HepG2 (cell line): ENCODE data around the gene OSER1. TPM values are rescaled to one million over a fixed set of nuclear protein-coding genes. Genes with fewer than 3 reads are reported as not detected.

Source experiments
- ATF1 ChIP-seq: IDR thresholded peaks from 2 replicates; pipeline ENCODE4 v1.6.1; 2016; ENCODE audit warnings: mild to moderate bottlenecking, control low read depth
- CEBPB ChIP-seq: IDR thresholded peaks from 2 replicates; pipeline ENCODE4 v1.6.1; 2011; ENCODE audit warnings: low read depth, low read length, improper control_type of control experiment, borderline replicate concordance
- CHCHD3 ChIP-seq: sonication (generic); formaldehyde crosslinking; IDR thresholded peaks from 2 replicates; pipeline ENCODE4 v1.8.0; 2022; ENCODE audit warnings: mild to moderate bottlenecking, missing genetic modification reagents, moderate library complexity
- EED ChIP-seq: sonication (generic); formaldehyde crosslinking; IDR thresholded peaks from 2 replicates; pipeline ENCODE4 v1.5.0; 2020; ENCODE audit warnings: mild to moderate bottlenecking, missing genetic modification reagents
- HCFC1 ChIP-seq: fragments of 150-350 bp; IDR thresholded peaks from 2 replicates; pipeline ENCODE4 v1.6.1; 2014; ENCODE audit warnings: low read depth, low read length
- HDAC1 ChIP-seq: sonication (generic); formaldehyde crosslinking; IDR thresholded peaks from 2 replicates; pipeline ENCODE4 v1.5.1; 2020; ENCODE audit warnings: mild to moderate bottlenecking, missing genetic modification reagents
- MAF1 ChIP-seq: sonication (generic); formaldehyde crosslinking; IDR thresholded peaks from 2 replicates; pipeline ENCODE4 v1.5.0; 2020; ENCODE audit warnings: missing genetic modification reagents, borderline replicate concordance
- MYNN ChIP-seq: sonication (generic); formaldehyde crosslinking; IDR thresholded peaks from 2 replicates; pipeline ENCODE4 v1.4.0; 2020; ENCODE audit warnings: mild to moderate bottlenecking, low read depth, missing genetic modification reagents
- NFYC ChIP-seq: IDR thresholded peaks from 2 replicates; pipeline ENCODE4 v1.6.1; 2016; ENCODE audit warnings: missing genetic modification reagents, missing compliant biosample characterization
- NKX3-1 ChIP-seq: sonication (generic); formaldehyde crosslinking; IDR thresholded peaks from 2 replicates; pipeline ENCODE4 v1.5.0; 2020; ENCODE audit warnings: missing genetic modification reagents
- POLR2AphosphoS5 ChIP-seq: IDR thresholded peaks from 2 replicates; pipeline ENCODE4 v1.6.1; 2012; ENCODE audit warnings: low read depth, low read length
- SATB2 ChIP-seq: sonication (generic); formaldehyde crosslinking; IDR thresholded peaks from 2 replicates; pipeline ENCODE4 v1.5.0; 2020; ENCODE audit warnings: missing genetic modification reagents
- SCMH1 ChIP-seq: sonication (generic); formaldehyde crosslinking; IDR thresholded peaks from 2 replicates; pipeline ENCODE4 v1.9.0; 2021; ENCODE audit warnings: missing genetic modification reagents, mild to moderate bottlenecking, borderline replicate concordance
- SRSF1 ChIP-seq: fragments of 200-400 bp; formaldehyde crosslinking; optimal IDR thresholded peaks from 2 replicates; pipeline ENCODE3; 2017; ENCODE audit warnings: mild to moderate bottlenecking, low read depth, low read length, moderate library complexity
- TBX3 ChIP-seq: fragments of 450-650 bp; IDR thresholded peaks from 2 replicates; pipeline ENCODE4 v1.6.1; 2017; ENCODE audit warnings: antibody characterized with exemption, mild to moderate bottlenecking, inconsistent platforms, borderline replicate concordance
- TEAD2 ChIP-seq: sonication (generic); formaldehyde crosslinking; IDR thresholded peaks from 2 replicates; pipeline ENCODE4 v1.9.0; 2021; ENCODE audit warnings: missing genetic modification reagents
- TEAD3 ChIP-seq: optimal IDR thresholded peaks from 2 replicates; pipeline ENCODE3; 2016; ENCODE audit warnings: borderline replicate concordance
- TP53 ChIP-seq: sonication (generic); formaldehyde crosslinking; conservative IDR thresholded peaks from 2 replicates; pipeline ENCODE4 v1.4.0; 2020; ENCODE audit warnings: missing genetic modification reagents
- U2AF1 ChIP-seq: fragments of 200-400 bp; formaldehyde crosslinking; optimal IDR thresholded peaks from 2 replicates; pipeline ENCODE3; 2017; ENCODE audit warnings: mild to moderate bottlenecking, low read depth, low read length
- U2AF2 ChIP-seq: fragments of 200-400 bp; formaldehyde crosslinking; IDR thresholded peaks from 2 replicates; pipeline ENCODE4 v1.6.1; 2017; ENCODE audit warnings: low read depth, mild to moderate bottlenecking, low read length
- XBP1 ChIP-seq: sonication (generic); formaldehyde crosslinking; IDR thresholded peaks from 2 replicates; pipeline ENCODE4 v1.5.0; 2020; ENCODE audit warnings: missing genetic modification reagents
- YEATS4 ChIP-seq: sonication (generic); formaldehyde crosslinking; IDR thresholded peaks from 2 replicates; pipeline ENCODE4 v1.4.0; 2020; ENCODE audit warnings: missing genetic modification reagents, borderline replicate concordance
- ZFP37 ChIP-seq: sonication (generic); formaldehyde crosslinking; IDR thresholded peaks from 2 replicates; pipeline ENCODE4 v1.4.0; 2020; ENCODE audit warnings: missing genetic modification reagents, borderline replicate concordance
- ZIK1 ChIP-seq: sonication (generic); formaldehyde crosslinking; IDR thresholded peaks from 2 replicates; pipeline ENCODE4 v1.5.0; 2020; ENCODE audit warnings: mild to moderate bottlenecking, low read depth, missing genetic modification reagents, borderline replicate concordance
- ZNF143 ChIP-seq: sonication (generic); formaldehyde crosslinking; IDR thresholded peaks from 2 replicates; pipeline ENCODE4 v1.4.0; 2020; ENCODE audit warnings: missing genetic modification reagents
- ZNF296 ChIP-seq: sonication (generic); formaldehyde crosslinking; conservative IDR thresholded peaks from 2 replicates; pipeline ENCODE4 v1.5.0; 2020; ENCODE audit warnings: mild to moderate bottlenecking, missing genetic modification reagents
- ZNF549 ChIP-seq: sonication (generic); formaldehyde crosslinking; IDR thresholded peaks from 2 replicates; pipeline ENCODE4 v1.5.0; 2020; ENCODE audit warnings: missing genetic modification reagents
- ZNF556 ChIP-seq: sonication (generic); formaldehyde crosslinking; IDR thresholded peaks from 2 replicates; pipeline ENCODE4 v1.4.0; 2020; ENCODE audit warnings: mild to moderate bottlenecking, missing genetic modification reagents, borderline replicate concordance
- ZNF619 ChIP-seq: sonication (generic); formaldehyde crosslinking; IDR thresholded peaks from 2 replicates; pipeline ENCODE4 v1.4.0; 2020; ENCODE audit warnings: mild to moderate bottlenecking, missing genetic modification reagents
- ZNF629 ChIP-seq: sonication (generic); formaldehyde crosslinking; conservative IDR thresholded peaks from 2 replicates; pipeline ENCODE4 v1.5.0; 2020; ENCODE audit warnings: missing genetic modification reagents
- ZNF777 ChIP-seq: sonication (generic); formaldehyde crosslinking; IDR thresholded peaks from 2 replicates; pipeline ENCODE4 v1.4.0; 2020; ENCODE audit warnings: missing genetic modification reagents
- ZSCAN30 ChIP-seq: sonication (generic); formaldehyde crosslinking; IDR thresholded peaks from 2 replicates; pipeline ENCODE4 v1.5.0; 2020; ENCODE audit warnings: mild to moderate bottlenecking, missing genetic modification reagents
- polyA plus RNA-seq, 8 experiments: library from polyadenylated mRNA; depleted of rRNA in 3 of 8; stranded (reverse) in 7 of 8; unstranded in 1 of 8; fragments of >200 nt; fragmentation: Illumina TruSeq in 4 of 8; extraction: Trizol in 4 of 8; gene quantifications; 2 replicates each; pipeline versions ENCODE4 v1.2.1 to v1.2.3, GENCODE V29; 2011 to 2016; ENCODE audit warnings: low read depth in 4 of 8, missing spikeins in 1 of 8, mixed read lengths in 1 of 8; ENCODE audit not compliant: insufficient read depth in 1 of 8
- total RNA-seq, 5 experiments: library from RNA; depleted of rRNA; stranded (reverse); fragments of >200 nt; fragmentation: Illumina TruSeq; extraction: Trizol; gene quantifications; 2 replicates each; pipeline ENCODE4 v1.2.3, GENCODE V29; 2016; ENCODE audit warnings: low read depth in 1 of 5
- TF ChIP-seq, protein P1 (sequence below): sonication (generic); formaldehyde crosslinking; IDR thresholded peaks from 2 replicates; pipeline ENCODE4 v1.8.1; 2023; ENCODE audit warnings: mild to moderate bottlenecking, missing genetic modification reagents, borderline replicate concordance

Gene OSER1
- total and polyA plus RNA-seq, 2 of the 13 experiments (the other 11 are each of a cell fraction or from before 2014, with no cell fraction given) = 71.2 to 71.5 TPM

DNA sequence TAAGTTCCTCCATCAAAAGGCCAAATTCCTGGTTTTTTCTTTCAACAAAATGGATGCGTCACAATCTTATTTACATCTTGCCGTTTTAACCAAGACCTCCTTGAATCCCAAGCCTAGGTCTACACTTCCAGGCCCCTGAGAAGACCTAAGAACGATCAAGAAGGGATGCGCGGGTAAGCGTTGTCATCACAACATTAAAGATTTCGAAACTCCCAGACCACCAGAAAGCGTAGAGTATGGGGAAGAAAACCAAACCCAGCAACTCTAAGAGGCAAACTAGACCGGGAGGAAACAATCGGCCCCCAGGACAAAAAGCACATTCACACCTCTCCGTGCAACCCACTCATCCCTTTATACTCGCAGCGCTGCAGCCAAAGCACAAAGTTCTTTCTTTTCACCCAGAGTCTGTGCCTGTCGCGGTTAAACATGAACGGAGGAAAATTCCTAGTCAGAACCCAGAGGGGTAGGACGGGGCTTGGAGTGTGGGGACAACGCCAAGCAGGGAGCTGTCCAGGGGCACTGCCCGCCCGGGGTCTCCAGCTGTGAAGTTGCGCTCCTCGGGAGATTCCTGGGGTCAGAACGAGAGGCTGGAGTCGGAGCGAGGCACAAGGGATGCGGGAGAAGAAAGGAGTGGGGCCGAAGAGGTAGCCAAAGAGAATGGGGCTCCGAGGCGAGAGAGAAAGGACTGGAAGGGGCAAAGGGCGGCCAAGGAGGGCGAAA is 725 bp downstream of the OSER1 start (continued):
- TF ChIP-seq HDAC1 = 0 out of 2 replicates have a peak, but pooled peaks have one; percentile 12
- no peak; the same call in none of the 2 replicates for TF ChIP-seq YEATS4 (CRISPR knock-in tag)
- TF ChIP-seq SCMH1 (CRISPR knock-in tag) = no peak
- TF ChIP-seq U2AF1 = peak; percentile 34
- peak; percentile 77; the same call in 1 of the 2 replicates for TF ChIP-seq ZNF619 (CRISPR knock-in tag)
- TF ChIP-seq ZNF777 (CRISPR knock-in tag) = 0 out of 2 replicates have a peak, but pooled peaks have one; percentile 9
- no peak for TF ChIP-seq ZIK1 (CRISPR knock-in tag)
- no peak for TF ChIP-seq ZNF549 (CRISPR knock-in tag)
- no peak for TF ChIP-seq ZNF296
- TF ChIP-seq TEAD2 = no peak
- TF ChIP-seq CEBPB = peak; percentile 46; the same call in 1 of the 2 replicates
- TF ChIP-seq MYNN (CRISPR knock-in tag) = no peak
- TF ChIP-seq TBX3 = 0 out of 2 replicates have a peak, but pooled peaks have one; percentile 10
- TF ChIP-seq EED = 0 out of 2 replicates have a peak, but pooled peaks have one; percentile 77
- TF ChIP-seq U2AF2 = 0 out of 2 replicates have a peak, but pooled peaks have one; percentile 25
- TF ChIP-seq XBP1 = peak; percentile 86
- 0 out of 2 replicates have a peak, but pooled peaks have one; percentile 74 for TF ChIP-seq SATB2 (CRISPR knock-in tag)
- no peak for TF ChIP-seq ATF1 (CRISPR knock-in tag)
- TF ChIP-seq, protein P1, sequence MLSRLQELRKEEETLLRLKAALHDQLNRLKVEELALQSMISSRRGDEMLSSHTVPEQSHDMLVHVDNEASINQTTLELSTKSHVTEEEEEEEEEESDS = no peak
- TF ChIP-seq HCFC1 = no peak
- TF ChIP-seq ZNF629 (CRISPR knock-in tag) = 0 out of 2 replicates have a peak, but pooled peaks have one; percentile 7
- peak; percentile 92; the same call in 1 of the 2 replicates for TF ChIP-seq ZSCAN30 (CRISPR knock-in tag)
- no peak for TF ChIP-seq ZFP37
- no peak for TF ChIP-seq CHCHD3 (CRISPR knock-in tag)
- no peak for TF ChIP-seq ZNF143
- no peak for TF ChIP-seq MAF1 (CRISPR knock-in tag)
- TF ChIP-seq NKX3-1 (CRISPR knock-in tag) = no peak
- TF ChIP-seq ZNF556 (CRISPR knock-in tag) = no peak
- no peak for TF ChIP-seq POLR2AphosphoS5
- no peak for TF ChIP-seq SRSF1
- no peak for TF ChIP-seq TEAD3
- TF ChIP-seq TP53 (CRISPR knock-in tag) = 0 out of 2 replicates have a peak, but pooled peaks have one; percentile 53
- no peak for TF ChIP-seq NFYC (CRISPR knock-in tag)
